ENCODE measurements around the gene KRTAP10-4.
"Not testable (repeated sequence)": the region's sequence is repeated elsewhere in the genome, so short reads cannot be mapped to it uniquely, and the experiment has no call there.

The KRTAP10-4 gene

GRCh38 chr21:44534688-44535087 lies 38.8 kb upstream of the KRTAP10-4 start:
- DNase-seq = no peak

GRCh38 chr21:44535963-44536362 lies 37.6 kb upstream of the KRTAP10-4 start:
- no peak for DNase-seq

GRCh38 chr21:44537930-44538911 lies 35.3 kb upstream of the KRTAP10-4 start:
- DNase-seq = no peak

GRCh38 chr21:44539046-44539445 lies 34.5 kb upstream of the KRTAP10-4 start:
- DNase-seq = no peak

GRCh38 chr21:44539991-44540666 lies 33.4 kb upstream of the KRTAP10-4 start, which contains the start of gene KRTAP10-1:
Gene KRTAP10-1, minus strand, starts transcription at chr21:44540195. Its CDS starts 45 bp downstream, at chr21:44540150.
- DNase-seq = no peak

- DNase-seq = no peak
Measured at GRCh38 chr21:44540741-44541288, 32.7 kb upstream of the KRTAP10-4 start.

- no peak for DNase-seq
Measured at GRCh38 chr21:44542716-44543115, 30.8 kb upstream of the KRTAP10-4 start.

- no peak for DNase-seq
Measured at GRCh38 chr21:44544566-44544965, 29.0 kb upstream of the KRTAP10-4 start.

- no peak for DNase-seq
Measured at GRCh38 chr21:44547656-44548331, 25.7 kb upstream of the KRTAP10-4 start.

- no peak for DNase-seq
Measured at GRCh38 chr21:44548381-44548780, 25.1 kb upstream of the KRTAP10-4 start.

- no peak for DNase-seq
Measured at GRCh38 chr21:44548922-44549321, 24.6 kb upstream of the KRTAP10-4 start.

GRCh38 chr21:44549525-44550211 lies 23.9 kb upstream of the KRTAP10-4 start:
- no peak for DNase-seq

GRCh38 chr21:44550285-44550684 lies 23.2 kb upstream of the KRTAP10-4 start:
- not testable (repeated sequence) for DNase-seq

GRCh38 chr21:44550807-44551206 lies 22.7 kb upstream of the KRTAP10-4 start:
- no peak for DNase-seq

- no peak for DNase-seq
Measured at GRCh38 chr21:44551340-44551961, 22.1 kb upstream of the KRTAP10-4 start, which contains the start of gene KRTAP10-2. Gene KRTAP10-2, minus strand, starts transcription at chr21:44551505. Its CDS starts 47 bp downstream, at chr21:44551458.

- DNase-seq = no peak
Measured at GRCh38 chr21:44552136-44552535, 21.4 kb upstream of the KRTAP10-4 start.

GRCh38 chr21:44552681-44553080 lies 20.8 kb upstream of the KRTAP10-4 start:
- no peak for DNase-seq

GRCh38 chr21:44555200-44555875 lies 18.2 kb upstream of the KRTAP10-4 start:
- no peak for DNase-seq

- no peak for DNase-seq
Measured at GRCh38 chr21:44556879-44557278, 16.6 kb upstream of the KRTAP10-4 start.

- no peak for DNase-seq
Measured at GRCh38 chr21:44557491-44558328, 15.8 kb upstream of the KRTAP10-4 start.
